Keratinocyte (primary cell): ENCODE data around the gene RASSF9. TPM values are rescaled to one million over a fixed set of nuclear protein-coding genes. Genes with fewer than 3 reads are reported as not detected.

Source experiments
- DNase-seq: peaks from one replicate; pipeline ENCODE4 v3.0.0-alpha.2; 2011; ENCODE audit warnings: low read depth, missing footprints, low spot score
- FAIRE-seq: peaks from 2 replicates; lab custom pipeline; 2011; peaks lifted over from hg19 to GRCh38; lab: Jason Lieb, UNC
- H2AFZ ChIP-seq: 2 replicates; pipeline ENCODE4 v1.6.0; 2012; ENCODE audit warnings: low read length, control low read depth, inconsistent platforms; ENCODE audit not compliant: control insufficient read depth
- H3K27ac ChIP-seq: 2 replicates; pipeline ENCODE4 v1.5.1; 2011; ENCODE audit warnings: low read length; ENCODE audit not compliant: control insufficient read depth, insufficient read depth
- H3K27me3 ChIP-seq: 3 replicates; pipeline ENCODE4 v1.6.0; 2011; ENCODE audit warnings: low read length; ENCODE audit not compliant: control insufficient read depth, insufficient read depth; ENCODE audit errors: extremely low read depth
- H3K36me3 ChIP-seq, 2 experiments: 2 replicates in 1 of 2; 3 replicates in 1 of 2; pipeline ENCODE4 v1.5.1; 2011; ENCODE audit warnings: low read length in 2 of 2, mild to moderate bottlenecking in 1 of 2; ENCODE audit not compliant: control insufficient read depth in 2 of 2, insufficient read depth in 2 of 2; ENCODE audit errors: extremely low read depth in 1 of 2
- H3K4me1 ChIP-seq: 3 replicates; pipeline ENCODE4 v1.5.1; 2011; ENCODE audit warnings: low read length; ENCODE audit not compliant: control insufficient read depth, insufficient read depth; ENCODE audit errors: extremely low read depth
- H3K4me2 ChIP-seq: 3 replicates; pipeline ENCODE4 v1.6.0; 2011; ENCODE audit warnings: low read depth, low read length; ENCODE audit not compliant: control insufficient read depth, insufficient read depth; ENCODE audit errors: extremely low read depth
- H3K4me3 ChIP-seq, 3 experiments: fragments of 200-600 bp in 1 of 3; sonication (generic) in 1 of 3; 2 replicates in 2 of 3; 3 replicates in 1 of 3; pipeline ENCODE4 v1.5.1; 2011 to 2016; ENCODE audit warnings: low read length in 3 of 3, mild to moderate bottlenecking in 3 of 3, control low read depth in 2 of 3, inconsistent platforms in 1 of 3, low read depth in 1 of 3, mixed read lengths in 1 of 3, mixed run types in 1 of 3, moderate library complexity in 1 of 3; ENCODE audit not compliant: control insufficient read depth in 2 of 3, insufficient read depth in 2 of 3; ENCODE audit errors: extremely low read depth in 1 of 3
- H3K79me2 ChIP-seq: 2 replicates; pipeline ENCODE4 v1.6.0; 2012; ENCODE audit warnings: low read length; ENCODE audit not compliant: control insufficient read depth, insufficient read depth
- H3K9ac ChIP-seq: 3 replicates; pipeline ENCODE4 v1.6.0; 2011; ENCODE audit warnings: low read length; ENCODE audit not compliant: control insufficient read depth, insufficient read depth; ENCODE audit errors: extremely low read depth
- H3K9me1 ChIP-seq: 3 replicates; pipeline ENCODE4 v1.6.0; 2011; ENCODE audit warnings: low read length; ENCODE audit not compliant: control insufficient read depth, insufficient read depth; ENCODE audit errors: extremely low read depth
- H3K9me3 ChIP-seq: 2 replicates; pipeline ENCODE4 v1.5.1; 2012; ENCODE audit warnings: low read depth, low read length; ENCODE audit not compliant: control insufficient read depth
- H4K20me1 ChIP-seq: 3 replicates; pipeline ENCODE4 v1.6.0; 2011; ENCODE audit warnings: low read length; ENCODE audit not compliant: control insufficient read depth, insufficient read depth; ENCODE audit errors: extremely low read depth
- CTCF ChIP-seq, 3 experiments: IDR thresholded peaks in 1 of 3; conservative IDR thresholded peaks in 1 of 3; optimal IDR thresholded peaks in 1 of 3; 2 replicates in 2 of 3; 3 replicates in 1 of 3; pipeline versions ENCODE3 to v1.5.1; 2011; ENCODE audit warnings: low read length in 3 of 3, mild to moderate bottlenecking in 3 of 3, moderate library complexity in 2 of 3, control low read depth in 1 of 3, inconsistent platforms in 1 of 3; ENCODE audit not compliant: insufficient read depth in 2 of 3; ENCODE audit errors: extremely low read depth in 1 of 3
- EZH2 ChIP-seq: IDR thresholded peaks from one replicate; pipeline ENCODE4 v1.6.1; 2012; ENCODE audit warnings: inconsistent platforms, mild to moderate bottlenecking, low read length, moderate library complexity
- dilution Hi-C: fragments of 300-500 bp; cut with MboI; formaldehyde crosslinking; loops from one replicate; pipeline ENCODE4 v1.7.0; 2020; ENCODE audit warnings: low sequenced_read_pairs; ENCODE audit not compliant: extremely low pct_ligation_motif_present
- polyA plus RNA-seq, 5 experiments: library from polyadenylated mRNA; depleted of rRNA in 3 of 5; stranded (reverse) in 3 of 5; stranded (forward) in 1 of 5; unstranded in 1 of 5; fragments of >200 nt; gene quantifications; 1 replicate in 1 of 5; 2 replicates in 3 of 5; 3 replicates in 1 of 5; pipeline versions ENCODE4 v1.2.1 to v1.2.3, GENCODE V29; 2011 to 2012; ENCODE audit warnings: missing spikeins in 2 of 5, low read depth in 1 of 5, low replicate concordance in 1 of 5

The RASSF9 gene
- polyA plus RNA-seq, 1 donor (not counting 4 experiments of a cell fraction or from before 2014, with no cell fraction given): 4.2 TPM

- Histone ChIP-seq H4K20me1 (no peaks in the 10 kb centered on the region), H3K9me3 (no peaks in the 10 kb centered on the region), H3K4me2 (no peak overlapping the region), H2AFZ (no peak overlapping the region), H3K36me3 (no peaks in the 10 kb centered on the region), H3K9me1 (no peaks in the 10 kb centered on the region), H3K79me2 (no peaks in the 10 kb centered on the region), H3K4me1 (peaks cover 3% of the 10 kb centered on the region), H3K27ac (no peak overlapping the region), H3K27me3 (no peaks in the 10 kb centered on the region), H3K4me3 (no peak overlapping the region), H3K9ac (no peak overlapping the region)
- dilution Hi-C loops: no loop called here
- DNase-seq (no peak), FAIRE-seq (no peak)
- TF ChIP-seq EZH2: no peak
- no peak for TF ChIP-seq CTCF (optimal IDR thresholded peaks at IDR 0.05 in 1 of 3, IDR thresholded peaks at IDR 0.05 in 1 of 3, conservative IDR thresholded peaks at IDR 0.05 in 1 of 3; ENCODE audit: extremely low read depth in 1 of 3, insufficient read depth in 2 of 3, low read length in 3 of 3)
Observed at GRCh38 chr12:85814741-85815140, 21.5 kb downstream of the RASSF9 start.

- dilution Hi-C loops: no loop called here
- H3K27ac ChIP-seq: no peak overlapping the region
- no peaks in the 10 kb centered on the region for H3K9me3 ChIP-seq
- DNase-seq: no peak
- H4K20me1 ChIP-seq: no peaks in the 10 kb centered on the region
- FAIRE-seq: no peak
- H2AFZ ChIP-seq: no peak overlapping the region
- H3K9ac ChIP-seq: no peak overlapping the region
- H3K4me3 ChIP-seq: no peak overlapping the region
- H3K27me3 ChIP-seq: no peaks in the 10 kb centered on the region
- H3K4me2 ChIP-seq: no peak overlapping the region
- H3K9me1 ChIP-seq: no peaks in the 10 kb centered on the region
- no peaks in the 10 kb centered on the region for H3K36me3 ChIP-seq
- H3K79me2 ChIP-seq: no peaks in the 10 kb centered on the region
- peaks cover 3% of the 10 kb centered on the region for H3K4me1 ChIP-seq
- TF ChIP-seq CTCF (optimal IDR thresholded peaks at IDR 0.05 in 1 of 3, IDR thresholded peaks at IDR 0.05 in 1 of 3, conservative IDR thresholded peaks at IDR 0.05 in 1 of 3; ENCODE audit: extremely low read depth in 1 of 3, insufficient read depth in 2 of 3, low read length in 3 of 3) (no peak), EZH2 (no peak)
Observed at GRCh38 chr12:85814071-85814470, 22.1 kb downstream of the RASSF9 start.
